NCI-H2171 treated with DMSO at 0.1 percent for 48 hours (cell line): ENCODE data around the gene MYL9.

Experiments
- DNase-seq: peaks from one replicate; lab custom pipeline; 2025; lab: John Stamatoyannopoulos, UW

Gene MYL9

GRCh38 chr20:36526521-36527011, 14.8 kb upstream of the MYL9 start:
- no peak for DNase-seq

- DNase-seq, result peak; percentile 62
Measured at GRCh38 chr20:36527331-36528125, 13.8 kb upstream of the MYL9 start.

- peak; percentile 83 for DNase-seq
Measured at GRCh38 chr20:36528176-36528874, 13.0 kb upstream of the MYL9 start.

GRCh38 chr20:36528875-36529417, 12.4 kb upstream of the MYL9 start:
- peak; percentile 83 for DNase-seq

DNA sequence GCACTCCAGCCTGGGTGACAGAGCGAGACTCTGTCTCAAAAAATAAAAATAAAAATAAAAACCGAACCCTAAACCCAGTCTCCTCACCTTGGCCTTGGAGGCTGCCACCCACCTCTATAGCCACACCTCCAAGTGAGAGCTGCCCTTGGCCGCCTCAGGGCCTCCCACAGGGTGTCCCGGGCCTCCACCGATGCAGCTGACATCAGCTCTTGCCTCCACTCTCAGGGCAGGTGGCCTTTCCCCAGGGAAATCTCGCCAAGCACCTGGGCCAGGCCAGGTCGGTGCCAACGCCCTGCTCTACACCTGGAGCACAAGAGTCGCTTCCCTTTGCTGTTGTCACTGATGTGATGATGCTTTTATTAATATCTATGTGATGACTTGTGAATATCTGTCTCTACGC, 8.9 kb upstream of the MYL9 start:
- peak; percentile 69 for DNase-seq

GRCh38 chr20:36532822-36533221, 8.5 kb upstream of the MYL9 start:
- DNase-seq, result no peak

GRCh38 chr20:36538026-36538722, 3.1 kb upstream of the MYL9 start:
- peak; percentile 18 for DNase-seq

DNA sequence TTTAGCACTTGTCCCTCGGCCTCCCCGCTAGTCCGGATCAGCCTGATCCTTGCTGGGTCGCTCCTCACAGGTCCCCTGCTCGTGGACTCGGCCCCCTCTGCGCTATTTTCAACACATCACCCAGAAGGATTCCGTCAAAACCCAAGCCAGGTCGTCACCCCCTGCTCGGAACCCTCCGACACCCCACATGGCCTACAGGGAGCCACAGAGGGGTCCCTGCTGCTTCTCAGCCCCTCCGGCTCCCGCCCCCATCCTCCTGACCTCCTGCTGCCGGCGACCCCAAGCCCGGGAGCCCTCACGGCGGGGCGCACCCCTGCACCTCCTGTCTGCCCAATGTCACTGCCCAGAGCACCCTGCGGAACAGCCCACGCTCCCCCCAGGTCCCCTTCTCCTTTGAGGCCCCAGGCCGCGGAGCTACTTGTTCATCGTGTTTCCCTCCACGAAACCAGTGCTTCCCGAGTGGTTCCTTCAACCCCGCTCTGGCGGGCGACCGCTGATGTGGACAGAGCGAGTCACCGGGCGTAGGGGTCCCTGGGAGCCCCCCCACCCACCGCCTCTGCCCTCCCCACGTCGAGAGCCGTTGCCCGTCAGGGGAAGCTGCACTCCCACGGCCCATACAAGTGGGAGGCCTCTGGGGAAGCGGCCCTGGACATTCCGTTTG, 638 bp upstream of the MYL9 start:
- DNase-seq, result no peak

GRCh38 chr20:36541768-36542488, 609 bp downstream of the MYL9 start:
- DNase-seq, result no peak

- no peak for DNase-seq
Measured at GRCh38 chr20:36542516-36543183, 1.3 kb downstream of the MYL9 start.

GRCh38 chr20:36543184-36544133, 2.1 kb downstream of the MYL9 start:
- no peak for DNase-seq

DNA sequence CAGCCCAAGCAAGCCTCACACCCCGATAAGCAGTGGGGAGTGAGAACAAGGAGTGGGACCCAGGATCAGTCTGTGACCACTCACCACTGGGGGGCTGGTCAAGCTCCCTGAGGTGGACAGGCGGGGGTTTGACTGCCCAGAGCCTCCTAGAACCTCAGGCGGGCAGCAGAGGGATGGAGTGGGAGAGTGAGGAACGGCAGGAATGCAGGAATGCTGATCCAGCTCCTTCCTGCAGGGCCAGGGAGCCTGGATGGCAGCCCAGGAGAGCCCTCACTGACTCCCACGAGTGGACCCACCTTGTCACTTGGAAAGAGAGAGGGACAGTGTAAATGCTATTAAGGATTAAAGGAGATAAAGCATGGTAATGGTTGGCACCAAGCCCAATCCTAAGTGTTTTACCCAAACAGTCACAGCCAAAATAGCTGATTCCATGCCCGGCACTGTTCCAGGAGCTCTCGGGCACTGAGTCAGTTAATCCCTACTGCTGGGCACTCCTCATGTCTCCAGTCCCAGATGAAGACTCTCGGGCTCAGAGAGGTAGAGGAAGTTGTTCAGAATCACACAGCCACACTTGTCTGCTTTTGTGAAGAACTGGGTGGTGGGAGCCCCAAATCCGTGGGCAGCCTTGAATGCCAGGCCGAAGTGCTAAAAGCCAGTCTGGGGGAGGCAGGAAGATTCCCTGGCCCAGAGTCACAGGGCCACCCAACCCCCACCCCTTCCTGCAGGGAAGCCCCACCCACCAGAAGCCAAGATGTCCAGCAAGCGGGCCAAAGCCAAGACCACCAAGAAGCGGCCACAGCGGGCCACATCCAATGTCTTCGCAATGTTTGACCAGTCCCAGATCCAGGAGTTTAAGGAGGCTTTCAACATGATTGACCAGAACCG, 3.1 kb downstream of the MYL9 start:
- no peak for DNase-seq

- DNase-seq, result no peak
Measured at GRCh38 chr20:36546111-36546736, 4.9 kb downstream of the MYL9 start.

DNA sequence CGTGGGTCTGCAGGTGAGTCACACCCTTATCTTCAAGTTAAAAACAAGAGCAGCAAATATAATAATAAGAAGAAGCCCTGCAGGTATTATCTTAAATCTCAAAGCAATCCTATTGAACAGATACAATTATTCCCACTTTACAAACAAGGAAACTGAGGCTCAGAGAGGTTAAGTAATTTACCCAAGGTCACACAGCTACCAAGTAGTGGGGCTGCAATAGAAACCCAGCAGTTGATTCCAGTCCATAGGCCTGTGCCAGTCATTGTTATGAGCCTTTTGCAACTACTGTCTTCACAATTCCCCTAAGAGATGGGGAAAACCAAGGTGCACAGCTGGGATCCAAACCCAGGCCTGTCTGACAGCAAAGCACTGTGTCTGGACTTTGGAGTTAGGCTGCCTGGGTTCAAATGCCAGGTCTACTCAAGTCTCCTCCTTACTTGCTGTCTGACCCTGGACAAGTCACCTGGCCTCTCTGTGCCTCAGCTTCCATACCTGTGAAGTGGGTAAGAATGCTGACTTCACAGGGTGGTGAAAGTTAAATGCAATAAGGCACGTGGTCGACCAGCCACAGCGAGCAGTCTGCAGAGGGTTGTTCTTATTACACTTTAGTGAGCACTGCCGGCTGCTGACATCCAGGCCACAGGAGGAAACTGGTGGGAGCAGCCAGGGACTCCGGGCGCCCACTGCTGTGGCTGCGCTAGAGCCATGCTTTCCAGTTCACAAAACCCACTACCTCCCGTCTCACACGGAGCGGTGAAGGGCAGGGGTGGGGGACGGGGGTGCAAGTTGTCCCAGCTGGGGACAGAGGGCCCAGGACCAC, 6.1 kb downstream of the MYL9 start:
- DNase-seq, result no peak

DNA sequence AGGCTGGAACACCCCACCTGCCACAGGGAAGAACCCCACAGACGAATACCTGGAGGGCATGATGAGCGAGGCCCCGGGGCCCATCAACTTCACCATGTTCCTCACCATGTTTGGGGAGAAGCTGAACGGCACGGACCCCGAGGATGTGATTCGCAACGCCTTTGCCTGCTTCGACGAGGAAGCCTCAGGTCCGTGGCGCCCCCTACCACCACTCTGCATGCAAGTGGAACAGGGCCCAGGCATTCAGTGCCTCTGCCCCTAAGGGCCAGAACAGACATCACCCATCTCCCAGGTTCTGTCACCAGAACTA, 6.6 kb downstream of the MYL9 start:
- DNase-seq, result no peak

DNA sequence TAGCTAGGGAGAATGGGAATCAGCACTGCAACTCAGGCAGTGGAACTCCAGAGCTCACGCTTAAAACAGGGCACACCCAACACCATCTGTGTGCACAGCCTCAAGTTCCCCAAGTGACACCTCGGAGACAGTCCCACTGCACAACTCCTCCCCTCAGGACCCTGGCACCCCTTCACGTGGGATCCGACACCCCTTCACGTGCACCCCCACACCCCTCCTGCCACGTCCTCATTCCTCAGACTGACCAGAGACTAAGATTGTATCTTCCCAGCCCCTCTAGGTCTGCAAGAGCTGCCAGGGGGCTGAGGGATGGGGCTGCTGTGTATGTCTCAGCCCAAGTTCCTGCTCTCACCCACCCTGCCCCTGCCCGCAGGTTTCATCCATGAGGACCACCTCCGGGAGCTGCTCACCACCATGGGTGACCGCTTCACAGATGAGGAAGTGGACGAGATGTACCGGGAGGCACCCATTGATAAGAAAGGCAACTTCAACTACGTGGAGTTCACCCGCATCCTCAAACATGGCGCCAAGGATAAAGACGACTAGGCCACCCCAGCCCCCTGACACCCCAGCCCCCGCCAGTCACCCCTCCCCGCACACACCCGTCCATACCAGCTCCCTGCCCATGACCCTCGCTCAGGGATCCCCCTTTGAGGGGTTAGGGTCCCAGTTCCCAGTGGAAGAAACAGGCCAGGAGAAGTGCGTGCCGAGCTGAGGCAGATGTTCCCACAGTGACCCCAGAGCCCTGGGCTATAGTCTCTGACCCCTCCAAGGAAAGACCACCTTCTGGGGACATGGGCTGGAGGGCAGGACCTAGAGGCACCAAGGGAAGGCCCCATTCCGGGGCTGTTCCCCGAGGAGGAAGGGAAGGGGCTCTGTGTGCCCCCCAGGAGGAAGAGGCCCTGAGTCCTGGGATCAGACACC, 7.6 kb downstream of the MYL9 start:
- no peak for DNase-seq
